GM23248 (cell line): ENCODE results near the gene HIVEP3. TPM values are rescaled to one million over a fixed set of nuclear protein-coding genes. Genes with fewer than 3 reads are reported as not detected.

Source experiments
- DNase-seq: peaks from one replicate; pipeline ENCODE4 v3.0.0-alpha.2; 2015
- H2AFZ ChIP-seq: fragments of 200-600 bp; sonication (generic); 2 replicates; pipeline ENCODE4 v1.6.1; 2016; ENCODE audit warnings: antibody characterized with exemption
- H3F3A ChIP-seq: fragments of 200-600 bp; sonication (generic); 2 replicates; pipeline ENCODE4 v1.6.1; 2016; ENCODE audit warnings: mild to moderate bottlenecking, antibody characterized with exemption, mixed run types; ENCODE audit not compliant: insufficient read depth
- H3K27ac ChIP-seq: fragments of 200-600 bp; sonication (generic); 2 replicates; pipeline ENCODE4 v1.5.1; 2016; ENCODE audit warnings: mild to moderate bottlenecking
- H3K27me3 ChIP-seq: fragments of 200-600 bp; sonication (generic); replicated peaks from 2 replicates; pipeline ENCODE4 v1.6.1; 2016; ENCODE audit warnings: mild to moderate bottlenecking; ENCODE audit not compliant: insufficient read depth
- H3K36me3 ChIP-seq: fragments of 200-600 bp; sonication (generic); 2 replicates; pipeline ENCODE4 v1.6.1; 2016; ENCODE audit warnings: low read depth, mild to moderate bottlenecking
- H3K4me1 ChIP-seq: fragments of 200-600 bp; sonication (generic); 2 replicates; pipeline ENCODE4 v1.6.1; 2016; ENCODE audit warnings: mild to moderate bottlenecking; ENCODE audit not compliant: insufficient read depth
- H3K4me2 ChIP-seq: fragments of 200-600 bp; sonication (generic); one replicate; pipeline ENCODE4 v1.6.1; 2016; ENCODE audit warnings: mild to moderate bottlenecking; ENCODE audit not compliant: unreplicated experiment
- H3K4me3 ChIP-seq: fragments of 200-600 bp; sonication (generic); 2 replicates; pipeline ENCODE4 v1.5.1; 2016; ENCODE audit warnings: mild to moderate bottlenecking
- H3K79me2 ChIP-seq: fragments of 200-600 bp; sonication (generic); 2 replicates; pipeline ENCODE4 v1.6.1; 2016; ENCODE audit warnings: mild to moderate bottlenecking; ENCODE audit not compliant: insufficient read depth
- H3K9ac ChIP-seq: fragments of 200-600 bp; sonication (generic); 2 replicates; pipeline ENCODE4 v1.6.1; 2016; ENCODE audit warnings: mild to moderate bottlenecking
- H3K9me2 ChIP-seq: fragments of 200-600 bp; sonication (generic); 2 replicates; pipeline ENCODE4 v1.6.1; 2016; ENCODE audit warnings: mixed run types, mild to moderate bottlenecking, moderate library complexity; ENCODE audit not compliant: insufficient read depth
- H3K9me3 ChIP-seq: fragments of 200-600 bp; sonication (generic); one replicate; pipeline ENCODE4 v1.6.1; 2017; ENCODE audit warnings: low read depth
- H4K20me1 ChIP-seq: fragments of 200-600 bp; sonication (generic); 2 replicates; pipeline ENCODE4 v1.6.0; 2016; ENCODE audit not compliant: insufficient read depth
- EZH2 ChIP-seq: fragments of 200-600 bp; sonication (generic); IDR thresholded peaks from 2 replicates; pipeline ENCODE4 v1.6.1; 2018; ENCODE audit warnings: antibody characterized with exemption, mild to moderate bottlenecking; ENCODE audit not compliant: insufficient read depth, poor library complexity, severe bottlenecking
- EZH2phosphoT487 ChIP-seq: fragments of 200-600 bp; sonication (generic); IDR thresholded peaks from 2 replicates; pipeline ENCODE4 v1.6.1; 2018; ENCODE audit warnings: antibody characterized with exemption, moderate library complexity, mild to moderate bottlenecking, low read depth; ENCODE audit not compliant: insufficient read depth
- WGBS, 2 experiments: methylation state at CpG; one replicate each; pipeline ENCODE4 v1.1.6; 2015 to 2017; ENCODE audit warnings: low lambda C conversion rate in 2 of 2, low coverage in 1 of 2; ENCODE audit errors: missing lambda C conversion rate in 2 of 2; 5-methylcytosine and 5-hydroxymethylcytosine counted together
- in situ Hi-C: fragments of 300-500 bp; cut with MboI; formaldehyde crosslinking; loops from 2 replicates; pipeline ENCODE4 v1.15.0; 2020
- polyA plus RNA-seq: library from polyadenylated mRNA; unstranded; fragments of >200 nt; fragmentation: Nextera tagmentation; extraction: Ambion mirVana; gene quantifications from 2 replicates; pipeline ENCODE4 v1.2.1, GENCODE V29; 2016
- total RNA-seq: library from RNA; depleted of rRNA; stranded (reverse); fragments of >200 nt; shearing (Covaris generic); gene quantifications from 2 replicates; pipeline ENCODE4 v1.2.3, GENCODE V29; 2014

Gene HIVEP3
- total and polyA plus RNA-seq, 2 experiments from 2014 or later = 1.7 to 7.2 TPM

- H3K9ac ChIP-seq = no peak overlapping the region
- H3K4me3 ChIP-seq = no peak overlapping the region
- DNase-seq = no peak
- no peak overlapping the region for H3K4me2 ChIP-seq
- no peaks in the 10 kb centered on the region for H3K4me1 ChIP-seq
- no peaks in the 10 kb centered on the region for H3K9me2 ChIP-seq
- H3K27ac ChIP-seq = no peak overlapping the region
- no peaks in the 10 kb centered on the region for H3K79me2 ChIP-seq
- H3K36me3 ChIP-seq = no peaks in the 10 kb centered on the region
- in situ Hi-C loops = no loop called here
- no peak overlapping the region for H2AFZ ChIP-seq
- no peaks in the 10 kb centered on the region for H3F3A ChIP-seq
- no peak for TF ChIP-seq EZH2phosphoT487
- no peak for TF ChIP-seq EZH2
- no peaks in the 10 kb centered on the region for H4K20me1 ChIP-seq
- no peaks in the 10 kb centered on the region for H3K27me3 ChIP-seq
- H3K9me3 ChIP-seq = no peaks in the 10 kb centered on the region
- WGBS, 2 experiments = 93 to 95% methylated on average over 20 to 23 of the region's 23 CpGs
Measured at GRCh38 chr1:41529621-41530395, 388.9 kb downstream of the HIVEP3 start.

GRCh38 chr1:41528726-41529605 lies 389.8 kb downstream of the HIVEP3 start:
- Histone ChIP-seq H3K36me3 (no peaks in the 10 kb centered on the region), H4K20me1 (no peaks in the 10 kb centered on the region), H3K9me2 (no peaks in the 10 kb centered on the region), H3K27ac (no peak overlapping the region), H3F3A (no peaks in the 10 kb centered on the region), H3K4me2 (no peak overlapping the region), H3K9me3 (no peaks in the 10 kb centered on the region), H3K27me3 (no peaks in the 10 kb centered on the region), H3K4me3 (no peak overlapping the region), H3K9ac (no peak overlapping the region), H3K4me1 (no peaks in the 10 kb centered on the region), H3K79me2 (no peaks in the 10 kb centered on the region), H2AFZ (no peak overlapping the region)
- no peak for TF ChIP-seq EZH2phosphoT487
- no peak for TF ChIP-seq EZH2
- no peak for DNase-seq
- in situ Hi-C loops = no loop called here
- WGBS, 2 experiments = 64 to 88% methylated on average over 2 to 7 of the region's 7 CpGs

- TF ChIP-seq EZH2 (no peak), EZH2phosphoT487 (no peak)
- DNase-seq = no peak
- 92% methylated on average over 3 of the region's 3 CpGs; no CpG with 5 or more reads in 1 of the 2 experiments for WGBS, 2 experiments
- Histone ChIP-seq H3K4me1 (no peaks in the 10 kb centered on the region), H4K20me1 (no peaks in the 10 kb centered on the region), H2AFZ (no peak overlapping the region), H3K4me3 (no peak overlapping the region), H3K9ac (no peak overlapping the region), H3K79me2 (no peaks in the 10 kb centered on the region), H3K36me3 (no peaks in the 10 kb centered on the region), H3K4me2 (no peak overlapping the region), H3K27me3 (no peaks in the 10 kb centered on the region), H3K9me3 (no peaks in the 10 kb centered on the region), H3K27ac (no peak overlapping the region), H3F3A (no peaks in the 10 kb centered on the region), H3K9me2 (no peaks in the 10 kb centered on the region)
- in situ Hi-C loops = no loop called here
Measured at GRCh38 chr1:41528106-41528505, 390.6 kb downstream of the HIVEP3 start.

GRCh38 chr1:41526956-41527561 lies 391.7 kb downstream of the HIVEP3 start:
- Histone ChIP-seq H3K79me2 (no peaks in the 10 kb centered on the region), H3K9me3 (no peaks in the 10 kb centered on the region), H3K27me3 (no peaks in the 10 kb centered on the region), H3K27ac (no peak overlapping the region), H3K4me2 (no peak overlapping the region), H3K4me1 (no peaks in the 10 kb centered on the region), H3F3A (no peaks in the 10 kb centered on the region), H2AFZ (no peak overlapping the region), H3K9me2 (no peaks in the 10 kb centered on the region), H3K9ac (no peak overlapping the region), H4K20me1 (no peaks in the 10 kb centered on the region), H3K4me3 (no peak overlapping the region), H3K36me3 (no peaks in the 10 kb centered on the region)
- in situ Hi-C loops = no loop called here
- no peak for DNase-seq
- 60 to 84% methylated on average over 1 to 4 of the region's 4 CpGs for WGBS, 2 experiments
- TF ChIP-seq EZH2phosphoT487 (no peak), EZH2 (no peak)
